Peyer's patch (tissue), 4 donors: ENCODE data around the gene FSTL3.

Experiments
- CTCF ChIP-seq, 6 experiments: fragments of 450-650 bp in 4 of 6; fragments of 200-600 bp in 2 of 6; sonication (generic) in 1 of 6; IDR thresholded peaks; one replicate each; pipeline ENCODE4 v1.5.1; 2017 to 2019; ENCODE audit warnings: antibody characterized with exemption in 6 of 6, mild to moderate bottlenecking in 3 of 6, moderate library complexity in 1 of 6
- POLR2A ChIP-seq, 2 donors: fragments of 450-650 bp; IDR thresholded peaks; one replicate each; pipeline ENCODE4 v1.5.1; 2017; ENCODE audit warnings: antibody characterized with exemption in 2 of 2, mild to moderate bottlenecking in 2 of 2, moderate library complexity in 2 of 2

DNA sequence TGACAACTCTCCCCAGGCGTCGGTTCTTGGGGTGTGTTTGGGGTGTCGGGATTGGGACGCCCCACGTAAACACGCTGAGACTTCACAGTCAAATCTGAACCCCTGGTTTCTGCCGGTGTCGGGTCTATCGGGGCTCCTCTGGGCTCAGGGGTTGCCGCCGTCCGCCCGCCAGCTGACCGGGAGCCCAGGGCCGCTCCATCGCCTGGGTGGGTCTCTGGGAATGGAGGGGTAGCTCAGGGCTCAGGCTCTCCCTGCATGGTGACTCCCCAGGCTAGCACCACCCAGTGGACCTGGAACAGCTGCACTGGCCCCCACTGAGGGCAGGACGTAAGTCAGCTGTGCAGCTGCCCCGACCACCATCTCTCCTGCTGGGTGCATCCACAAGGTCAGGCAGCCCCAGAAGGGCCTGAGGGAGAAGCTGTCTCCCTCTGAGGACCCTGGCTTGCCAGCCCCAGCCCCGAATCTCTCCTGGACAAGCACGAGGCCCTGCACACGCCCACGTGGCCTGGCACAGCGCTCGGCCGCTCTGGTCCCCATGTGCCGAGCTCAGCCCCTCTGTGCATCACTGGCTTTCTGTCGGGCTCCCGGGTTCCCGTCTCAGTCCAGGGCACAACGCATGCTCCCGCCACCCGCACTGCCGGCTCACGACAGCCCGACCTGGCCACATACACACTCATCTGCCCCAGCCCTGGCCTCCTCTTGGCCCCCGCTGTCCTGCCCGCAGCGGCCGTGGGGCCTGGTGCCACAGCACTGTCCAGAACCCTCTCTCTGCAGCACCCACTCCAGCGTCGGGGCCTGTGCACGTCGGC, 19.2 kb upstream of the FSTL3 start:
- TF ChIP-seq CTCF (IDR thresholded peaks at IDR 0.05) (no peak), POLR2A (IDR thresholded peaks at IDR 0.05) (no peak)
